Measurements from ENCODE around the gene LLGL2.
"Not testable (repeated sequence)": the region's sequence is repeated elsewhere in the genome, so short reads cannot be mapped to it uniquely, and the experiment has no call there.

LLGL2 gene, protein sequence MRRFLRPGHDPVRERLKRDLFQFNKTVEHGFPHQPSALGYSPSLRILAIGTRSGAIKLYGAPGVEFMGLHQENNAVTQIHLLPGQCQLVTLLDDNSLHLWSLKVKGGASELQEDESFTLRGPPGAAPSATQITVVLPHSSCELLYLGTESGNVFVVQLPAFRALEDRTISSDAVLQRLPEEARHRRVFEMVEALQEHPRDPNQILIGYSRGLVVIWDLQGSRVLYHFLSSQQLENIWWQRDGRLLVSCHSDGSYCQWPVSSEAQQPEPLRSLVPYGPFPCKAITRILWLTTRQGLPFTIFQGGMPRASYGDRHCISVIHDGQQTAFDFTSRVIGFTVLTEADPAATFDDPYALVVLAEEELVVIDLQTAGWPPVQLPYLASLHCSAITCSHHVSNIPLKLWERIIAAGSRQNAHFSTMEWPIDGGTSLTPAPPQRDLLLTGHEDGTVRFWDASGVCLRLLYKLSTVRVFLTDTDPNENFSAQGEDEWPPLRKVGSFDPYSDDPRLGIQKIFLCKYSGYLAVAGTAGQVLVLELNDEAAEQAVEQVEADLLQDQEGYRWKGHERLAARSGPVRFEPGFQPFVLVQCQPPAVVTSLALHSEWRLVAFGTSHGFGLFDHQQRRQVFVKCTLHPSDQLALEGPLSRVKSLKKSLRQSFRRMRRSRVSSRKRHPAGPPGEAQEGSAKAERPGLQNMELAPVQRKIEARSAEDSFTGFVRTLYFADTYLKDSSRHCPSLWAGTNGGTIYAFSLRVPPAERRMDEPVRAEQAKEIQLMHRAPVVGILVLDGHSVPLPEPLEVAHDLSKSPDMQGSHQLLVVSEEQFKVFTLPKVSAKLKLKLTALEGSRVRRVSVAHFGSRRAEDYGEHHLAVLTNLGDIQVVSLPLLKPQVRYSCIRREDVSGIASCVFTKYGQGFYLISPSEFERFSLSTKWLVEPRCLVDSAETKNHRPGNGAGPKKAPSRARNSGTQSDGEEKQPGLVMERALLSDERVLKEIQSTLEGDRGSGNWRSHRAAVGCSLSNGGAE

DNA sequence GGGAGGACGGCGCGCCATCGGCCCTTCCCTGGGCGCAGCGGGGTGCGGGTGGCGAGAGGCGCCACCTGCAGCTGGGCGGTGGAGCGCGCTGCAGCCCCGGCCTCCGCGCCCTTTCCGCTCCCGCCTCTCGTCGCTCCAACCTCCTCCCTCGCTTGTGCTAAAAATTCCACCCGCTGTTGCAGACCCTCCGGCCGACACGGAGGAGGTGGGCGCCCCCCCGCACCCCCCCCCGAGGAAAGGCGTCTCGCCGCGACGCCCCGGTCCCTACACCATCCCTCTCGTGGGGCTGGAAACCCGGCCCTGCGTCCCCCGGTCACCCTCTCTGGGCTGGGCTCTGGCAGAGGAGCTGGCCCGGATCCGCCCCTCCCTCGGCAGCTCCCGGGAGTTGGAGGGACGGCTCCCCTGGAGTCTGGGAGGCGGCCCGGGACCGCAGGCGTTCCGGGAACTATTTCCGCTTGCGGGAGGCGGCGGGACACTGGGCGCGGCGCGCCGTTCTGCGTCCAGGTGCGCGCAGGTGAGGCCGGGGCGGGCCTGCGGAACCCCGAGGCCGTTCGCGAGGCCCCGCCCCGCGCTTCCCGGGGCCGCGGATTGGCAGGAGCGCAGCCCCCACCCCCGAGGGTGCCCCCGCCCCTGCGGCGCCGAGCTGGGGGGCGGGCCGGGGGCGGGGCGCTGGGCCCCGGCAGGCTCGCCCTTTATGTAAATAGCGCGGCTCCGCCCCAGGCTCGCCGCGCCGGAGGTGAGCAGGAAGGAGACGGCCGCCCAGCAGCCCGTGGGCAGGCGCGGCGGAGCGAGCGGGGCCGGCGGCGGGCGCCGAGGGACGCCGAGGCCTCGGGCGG lies at the start of gene LLGL2:
LLGL2 (plus strand) TSS at position 728 of the 836 bp plus-strand sequence. CDS start 17,730 bp downstream, outside the sequence.
- peak; percentile 98 for DNase-seq

DNA sequence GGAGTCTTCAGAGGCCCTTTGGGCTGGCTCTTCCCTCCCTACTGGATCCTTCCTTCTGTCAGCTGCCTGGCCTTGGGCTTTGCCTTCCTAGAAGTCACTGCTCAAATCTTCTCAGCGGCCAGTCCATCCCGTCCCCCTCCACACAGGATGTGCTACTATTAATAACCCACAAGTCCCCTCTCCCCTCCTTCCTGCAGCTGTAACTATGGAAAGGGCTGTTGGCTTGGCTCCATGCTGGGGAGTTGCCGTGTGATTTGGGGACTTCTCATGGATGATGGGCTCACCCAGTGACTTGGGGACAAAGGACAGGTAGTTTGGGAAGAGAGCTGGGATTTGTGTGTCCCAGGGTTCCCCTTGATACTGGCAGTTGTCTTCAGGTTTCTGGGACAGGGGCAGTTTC lies 49.6 kb upstream of the LLGL2 start:
- DNase-seq = no peak

DNA sequence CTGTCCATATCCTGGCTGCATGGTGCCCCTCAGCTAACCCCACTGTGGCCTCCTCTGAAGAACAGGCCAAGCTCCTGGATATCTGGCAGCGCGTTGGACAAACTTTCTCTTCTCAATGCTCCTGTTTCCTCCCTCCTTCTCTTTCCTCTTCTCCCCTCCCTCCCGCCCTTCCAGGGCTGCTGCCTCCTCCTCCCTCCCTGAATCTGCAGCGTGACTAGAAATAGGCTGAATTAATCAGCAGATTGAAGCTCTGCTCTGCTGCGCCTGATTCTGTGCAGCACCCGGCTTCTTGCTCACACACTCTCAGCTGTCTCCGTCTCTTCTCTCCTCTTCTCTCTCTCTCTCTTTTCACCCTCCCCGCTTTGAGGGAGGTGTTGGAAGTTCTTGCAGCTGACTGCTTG lies 49.2 kb upstream of the LLGL2 start:
- no peak for DNase-seq

DNA sequence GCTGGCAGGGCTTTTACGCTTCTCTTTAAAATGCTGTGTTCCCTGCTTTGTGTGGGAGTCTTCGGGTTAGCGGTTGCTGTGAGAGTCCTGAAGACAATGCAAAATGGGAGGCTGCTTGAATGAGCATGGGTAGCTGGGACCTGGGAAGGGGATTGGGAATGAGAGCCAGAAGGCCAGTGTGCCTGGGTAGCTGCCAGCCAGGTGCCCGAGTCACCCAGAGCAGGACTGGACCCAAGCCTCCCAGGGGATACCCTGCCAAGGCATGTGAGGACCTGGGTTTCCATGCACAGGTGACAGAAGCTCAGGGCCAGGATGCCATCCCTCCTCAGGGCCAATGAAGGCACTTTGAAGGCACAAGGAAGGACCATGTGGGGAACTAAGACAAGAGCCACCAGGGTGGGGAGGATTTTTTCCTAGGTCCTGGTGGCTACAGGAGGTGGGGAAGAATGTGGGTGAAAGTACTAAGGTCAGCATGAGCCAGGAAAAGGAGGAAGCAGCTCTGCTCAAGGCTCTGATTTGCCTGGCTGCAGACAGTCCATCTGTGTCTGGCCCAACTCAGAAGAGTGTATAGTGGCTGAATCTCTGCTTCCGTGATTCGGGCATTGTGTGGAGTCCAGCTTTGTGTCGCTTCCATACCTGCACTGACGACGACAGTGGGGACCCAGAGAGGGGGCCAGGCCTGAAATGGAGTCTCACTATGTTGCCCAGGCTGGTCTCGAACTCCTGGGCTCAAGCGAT lies 48.6 kb upstream of the LLGL2 start:
- no peak for DNase-seq

DNA sequence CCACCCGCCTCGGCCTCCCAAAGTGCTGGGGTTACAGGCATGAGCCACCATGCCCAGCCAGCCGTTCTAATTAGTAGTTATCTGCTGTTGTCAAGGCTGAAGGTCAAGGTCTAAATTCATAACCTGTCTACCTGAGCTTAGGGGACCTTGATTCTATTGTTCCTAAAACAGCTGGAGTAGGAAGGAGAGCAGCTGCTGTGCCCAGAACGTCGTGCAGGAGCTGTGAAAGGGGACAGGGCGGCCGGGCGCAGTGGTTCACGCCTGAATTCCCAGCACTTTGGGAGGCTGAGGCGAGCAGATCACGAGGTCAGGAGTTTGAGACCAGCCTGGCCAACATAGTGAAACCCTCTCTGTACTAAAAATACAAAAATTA lies 48.0 kb upstream of the LLGL2 start:
- not testable (repeated sequence) for DNase-seq

DNA sequence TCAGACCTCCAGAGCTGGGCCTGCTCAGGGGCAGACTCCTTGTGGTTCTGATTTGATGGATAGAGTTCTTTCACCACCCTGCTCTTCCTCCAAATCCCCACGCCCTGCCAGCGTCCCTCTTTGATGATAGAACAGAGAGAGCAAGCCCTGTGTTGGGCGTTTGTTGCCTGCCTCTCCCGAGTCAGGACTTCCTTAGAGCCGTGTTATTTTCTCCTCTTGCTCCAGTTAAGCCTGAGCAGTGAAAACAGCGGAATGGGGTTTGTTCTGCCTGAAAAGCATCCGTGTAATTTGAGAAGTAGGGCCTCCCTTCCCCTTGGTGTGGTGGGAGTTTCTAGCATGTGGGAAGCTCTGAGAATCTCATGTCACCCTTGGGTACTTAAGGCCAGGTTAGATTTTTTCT lies 47.0 kb upstream of the LLGL2 start:
- DNase-seq = no peak

DNA sequence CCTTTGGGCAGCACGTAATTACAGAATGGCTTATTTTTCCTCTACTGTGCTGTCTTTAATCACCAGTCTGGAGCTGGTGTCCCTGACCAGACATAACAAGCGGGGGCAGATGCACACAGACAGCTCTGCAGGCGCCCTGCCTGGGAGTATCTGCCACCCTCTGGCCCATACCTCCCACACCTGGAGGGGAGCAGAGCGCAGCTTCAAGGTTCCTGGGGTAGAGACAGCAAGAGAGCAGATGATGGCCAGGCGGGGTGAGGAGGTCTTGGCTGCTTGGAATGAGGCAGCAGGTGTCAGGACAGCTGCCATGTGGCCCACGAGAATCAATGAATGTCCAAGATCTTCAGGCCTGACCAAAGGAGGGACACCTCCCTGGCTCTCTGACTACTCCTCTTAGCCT lies 45.2 kb upstream of the LLGL2 start:
- no peak for DNase-seq

DNA sequence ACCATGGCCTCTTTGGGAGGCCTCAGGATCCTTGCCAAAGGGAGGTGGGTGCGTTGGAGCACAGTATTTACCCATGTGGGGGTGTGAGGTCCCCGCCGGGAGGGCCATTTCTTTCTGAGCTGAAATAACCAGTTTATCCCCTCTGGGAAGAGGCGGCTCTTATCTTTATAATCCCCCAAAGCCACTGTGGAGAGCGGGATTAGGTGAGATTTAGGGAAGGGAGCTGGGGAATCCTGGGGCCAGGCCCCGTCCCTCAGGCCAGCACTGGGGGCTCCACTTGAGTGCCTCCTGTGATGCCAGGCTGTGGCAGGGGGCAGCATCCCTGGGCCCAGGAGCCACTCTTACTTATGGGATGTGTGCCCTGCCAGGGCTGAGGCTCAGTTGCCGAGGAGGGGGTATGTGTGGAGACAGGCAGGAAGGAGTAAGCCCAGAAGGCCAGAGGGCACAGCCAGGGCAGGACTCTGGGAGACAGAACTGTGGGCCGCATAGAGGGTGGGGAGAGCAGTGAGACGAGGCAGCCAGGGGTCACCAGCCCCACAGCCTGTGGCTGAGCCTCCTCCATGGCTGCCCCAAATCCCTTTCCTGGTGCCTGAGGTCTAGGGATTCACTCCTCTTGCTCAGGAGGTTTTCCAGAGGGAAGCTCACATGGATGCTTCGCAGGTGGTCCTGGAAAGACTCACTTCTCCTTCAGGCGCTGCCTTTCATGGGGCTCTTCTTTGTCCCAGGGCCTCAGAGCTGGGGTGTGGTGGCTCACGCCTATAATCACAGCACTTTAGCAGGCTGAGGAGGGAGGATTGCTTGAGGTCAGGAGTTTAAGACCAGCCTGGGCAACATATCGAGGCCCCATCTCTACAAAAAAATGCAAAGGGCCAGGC lies 44.1 kb upstream of the LLGL2 start:
- no peak for DNase-seq

DNA sequence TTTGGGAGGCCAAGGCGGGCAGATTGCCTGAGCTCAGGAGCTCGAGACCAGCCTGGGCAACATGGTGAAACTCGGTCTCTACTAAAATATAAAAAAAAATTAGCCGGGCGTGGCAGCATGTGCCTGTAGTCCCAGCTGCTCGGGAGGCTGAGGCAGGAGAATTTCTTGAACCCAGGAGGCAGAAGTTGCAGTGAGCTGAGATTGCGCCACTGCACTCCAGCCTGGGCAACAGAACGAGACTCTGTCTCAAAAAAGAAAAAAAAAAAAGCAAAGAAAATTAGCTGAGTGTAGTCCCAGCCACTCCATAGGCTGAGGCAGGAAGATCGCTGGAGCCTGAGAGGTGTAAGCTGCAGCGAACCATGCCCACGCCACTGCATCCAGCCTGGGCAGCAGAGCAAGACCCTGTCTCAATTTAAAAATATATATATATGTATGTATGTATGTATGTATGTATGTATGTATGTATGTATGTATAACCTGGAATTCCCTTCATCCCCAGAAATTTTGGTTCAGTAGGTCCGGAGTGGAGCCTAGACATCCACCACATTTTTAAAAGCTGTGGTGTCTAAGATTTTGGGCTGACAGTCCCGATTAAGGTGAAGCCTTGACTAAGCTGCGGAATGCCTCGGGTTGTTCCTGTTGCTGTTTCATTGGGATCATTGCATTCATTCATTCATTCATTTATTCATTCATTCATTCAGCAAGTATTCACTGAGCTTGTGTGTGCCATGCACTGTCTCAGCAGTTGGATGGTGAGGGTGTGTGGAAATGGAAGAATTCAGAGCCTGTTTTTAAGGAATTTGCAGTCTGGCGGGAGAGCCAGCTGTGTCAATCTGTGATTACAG lies 43.2 kb upstream of the LLGL2 start:
- DNase-seq = no peak

DNA sequence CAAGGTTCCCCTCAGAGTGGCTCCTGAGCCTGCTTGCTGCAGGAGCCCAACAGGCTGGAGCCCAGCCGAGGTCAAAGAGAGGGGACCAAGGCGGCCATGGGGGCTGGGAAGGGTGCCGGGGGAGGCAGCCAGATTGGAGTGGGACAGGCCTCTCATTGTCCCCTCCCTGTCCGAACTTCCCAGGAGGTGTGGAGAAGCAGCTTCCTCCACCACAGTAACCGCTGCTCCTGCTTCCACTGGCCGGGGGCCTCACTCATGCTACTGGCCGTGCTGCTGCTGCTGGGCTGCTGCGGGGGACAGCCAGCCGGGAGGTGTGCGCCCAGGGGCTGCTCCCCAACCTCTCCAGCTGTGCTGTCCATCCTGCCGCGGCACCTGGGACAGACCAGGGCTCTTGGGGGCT lies 39.8 kb upstream of the LLGL2 start:
- no peak for DNase-seq

DNA sequence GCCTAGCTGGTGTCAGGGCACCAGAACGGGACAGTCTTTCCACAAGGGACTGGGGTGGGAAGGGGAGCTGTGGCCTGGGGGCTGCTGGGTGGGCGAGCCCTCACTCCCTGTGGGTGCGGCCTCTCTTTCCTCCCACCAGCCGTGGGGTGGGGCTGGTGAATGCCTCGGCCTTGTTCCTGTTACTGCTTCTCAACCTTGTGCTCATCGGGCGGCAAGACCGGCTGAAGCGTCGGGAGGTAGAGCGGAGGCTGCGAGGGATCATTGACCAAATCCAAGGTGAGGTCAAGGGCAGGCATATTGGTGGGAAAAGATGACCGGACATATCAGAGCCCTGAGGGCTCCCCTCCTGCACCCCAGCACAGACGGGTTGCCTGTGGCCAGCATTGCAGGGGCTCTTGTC lies 39.3 kb upstream of the LLGL2 start:
- no peak for DNase-seq

DNA sequence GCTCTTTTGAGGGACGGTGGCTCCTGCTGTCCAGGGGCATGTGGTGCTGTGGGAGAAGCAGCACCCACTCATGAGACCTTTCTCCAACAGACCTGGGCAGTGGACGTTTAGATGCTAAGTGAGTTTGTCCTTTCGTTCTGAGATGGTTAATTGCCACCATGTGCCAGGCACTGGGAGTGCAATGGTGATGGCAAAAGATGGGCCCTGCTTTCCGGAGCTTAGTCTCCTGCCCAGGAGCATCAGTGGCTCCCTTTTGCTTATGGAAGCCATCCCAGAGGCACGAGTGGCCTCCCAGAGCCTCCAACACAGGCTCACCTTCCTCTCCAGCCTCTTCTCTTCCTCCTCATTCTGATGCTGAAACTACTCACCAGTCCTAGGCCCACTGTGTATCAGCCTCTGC lies 38.5 kb upstream of the LLGL2 start:
- DNase-seq = no peak

DNA sequence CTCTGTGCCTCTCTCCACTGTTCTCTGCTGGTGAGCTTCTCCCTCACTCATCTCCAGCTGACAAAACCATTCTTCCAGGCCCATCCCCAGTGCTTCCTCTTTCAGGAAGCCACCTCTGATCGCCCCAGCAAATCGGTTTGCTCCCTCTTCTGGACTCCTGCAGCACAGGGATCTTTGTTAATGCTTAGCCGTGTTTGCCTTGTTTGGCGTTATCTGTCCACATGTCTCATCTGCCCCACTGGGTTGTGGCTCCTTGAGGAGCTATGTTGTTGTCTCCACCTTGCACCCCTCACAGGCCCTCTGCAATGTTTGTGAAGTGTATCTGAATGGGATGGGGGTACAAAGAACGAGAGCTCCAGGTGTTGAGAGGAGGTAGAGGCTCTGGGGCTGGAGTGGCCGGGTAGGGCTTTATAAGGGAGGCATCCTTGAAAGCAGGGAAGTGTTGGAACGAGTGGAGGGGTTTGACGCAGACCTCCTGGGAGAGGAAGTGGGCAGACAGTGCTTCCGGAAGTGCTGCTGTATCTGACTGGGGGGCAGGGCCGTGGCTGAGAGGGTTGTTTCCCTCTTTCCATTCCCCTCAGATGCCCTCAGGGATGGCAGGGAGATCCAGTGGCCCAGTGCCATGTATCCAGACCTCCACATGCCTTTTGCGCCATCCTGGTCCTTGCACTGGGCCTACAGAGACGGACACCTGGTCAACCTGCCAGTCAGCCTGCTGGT lies 38.0 kb upstream of the LLGL2 start:
- DNase-seq = no peak

DNA sequence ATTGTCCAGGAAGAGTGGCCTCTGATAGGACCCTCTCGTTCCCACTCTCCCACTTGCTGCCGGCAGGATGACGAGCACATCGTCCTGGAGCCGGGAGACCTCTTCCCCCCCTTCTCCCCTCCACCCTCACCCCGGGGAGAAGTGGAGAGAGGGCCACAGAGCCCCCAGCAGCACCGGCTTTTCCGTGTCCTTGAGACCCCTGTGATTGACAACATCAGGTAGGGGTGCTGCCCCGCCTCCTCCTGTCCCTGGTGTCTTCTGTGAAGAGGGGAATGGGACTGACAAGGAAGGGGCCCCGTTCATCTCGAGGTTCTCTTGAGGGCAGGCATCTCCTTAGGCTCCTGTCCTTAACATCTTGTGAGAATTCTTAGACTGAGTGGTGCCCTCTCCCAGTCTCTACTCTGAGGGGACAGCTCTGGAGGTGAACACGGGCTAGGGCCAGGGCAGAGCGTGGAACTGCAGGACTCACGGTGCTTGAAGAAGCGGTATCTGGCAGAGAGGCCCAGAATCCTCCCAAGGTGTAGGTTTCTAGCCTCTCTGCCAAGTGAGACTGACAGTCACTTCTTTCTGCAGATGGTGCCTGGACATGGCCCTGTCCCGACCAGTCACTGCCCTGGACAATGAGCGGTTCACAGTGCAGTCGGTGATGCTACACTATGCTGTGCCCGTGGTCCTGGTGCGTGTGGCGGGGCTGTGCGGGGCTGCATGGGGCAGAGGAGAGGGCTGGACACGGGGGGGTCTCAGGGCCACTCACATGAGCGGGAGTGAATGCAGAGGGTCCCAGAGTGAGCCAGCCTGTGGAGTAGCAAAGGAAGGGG lies 36.6 kb upstream of the LLGL2 start:
- no peak for DNase-seq

DNA sequence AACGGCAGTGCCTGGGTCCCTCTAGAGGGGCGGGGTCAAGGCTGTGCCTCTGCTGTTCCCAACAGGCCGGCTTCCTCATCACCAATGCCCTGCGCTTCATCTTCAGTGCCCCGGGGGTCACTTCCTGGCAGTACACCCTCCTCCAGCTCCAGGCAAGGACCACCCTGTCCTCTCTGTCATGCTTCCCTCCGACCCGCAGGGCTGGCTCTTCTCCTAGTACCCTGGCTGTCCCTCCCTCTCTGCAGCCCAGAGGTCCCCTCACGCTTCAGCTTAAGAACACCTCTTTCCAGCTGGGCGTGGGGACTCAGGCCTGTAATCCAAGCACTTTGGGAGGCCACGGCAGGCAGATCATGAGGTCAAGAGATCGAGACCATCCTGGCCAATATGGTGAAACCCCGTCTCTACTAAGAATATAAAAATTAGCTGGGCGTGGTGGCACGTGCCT lies 36.0 kb upstream of the LLGL2 start:
- no peak for DNase-seq

DNA sequence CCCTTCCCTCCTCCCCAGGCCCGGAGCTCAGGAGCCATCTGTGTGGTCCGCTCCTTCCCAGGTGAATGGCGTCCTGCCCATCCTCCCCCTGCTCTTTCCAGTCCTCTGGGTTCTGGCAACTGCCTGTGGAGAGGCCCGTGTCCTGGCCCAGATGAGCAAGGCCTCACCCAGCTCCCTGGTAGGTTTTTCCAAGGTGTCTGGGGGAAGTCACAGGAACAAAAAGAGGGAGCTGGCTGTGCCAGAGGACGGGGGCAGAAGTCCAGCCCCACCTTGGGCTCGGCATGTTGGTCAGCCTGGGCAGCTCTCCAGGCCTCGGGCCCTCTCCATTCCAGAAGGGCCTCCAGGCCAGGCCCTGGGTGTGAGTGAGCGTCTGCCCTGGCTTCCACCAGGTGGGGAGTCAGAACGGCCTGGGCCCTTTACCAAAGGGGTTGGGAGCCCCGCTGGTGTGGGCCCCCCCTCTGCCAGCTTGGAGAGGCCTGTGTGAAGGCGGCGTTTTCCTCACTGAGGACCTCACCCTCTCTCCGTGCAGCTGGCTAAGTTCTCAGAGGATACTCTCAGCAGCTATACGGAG lies 35.2 kb upstream of the LLGL2 start:
- no peak for DNase-seq

DNA sequence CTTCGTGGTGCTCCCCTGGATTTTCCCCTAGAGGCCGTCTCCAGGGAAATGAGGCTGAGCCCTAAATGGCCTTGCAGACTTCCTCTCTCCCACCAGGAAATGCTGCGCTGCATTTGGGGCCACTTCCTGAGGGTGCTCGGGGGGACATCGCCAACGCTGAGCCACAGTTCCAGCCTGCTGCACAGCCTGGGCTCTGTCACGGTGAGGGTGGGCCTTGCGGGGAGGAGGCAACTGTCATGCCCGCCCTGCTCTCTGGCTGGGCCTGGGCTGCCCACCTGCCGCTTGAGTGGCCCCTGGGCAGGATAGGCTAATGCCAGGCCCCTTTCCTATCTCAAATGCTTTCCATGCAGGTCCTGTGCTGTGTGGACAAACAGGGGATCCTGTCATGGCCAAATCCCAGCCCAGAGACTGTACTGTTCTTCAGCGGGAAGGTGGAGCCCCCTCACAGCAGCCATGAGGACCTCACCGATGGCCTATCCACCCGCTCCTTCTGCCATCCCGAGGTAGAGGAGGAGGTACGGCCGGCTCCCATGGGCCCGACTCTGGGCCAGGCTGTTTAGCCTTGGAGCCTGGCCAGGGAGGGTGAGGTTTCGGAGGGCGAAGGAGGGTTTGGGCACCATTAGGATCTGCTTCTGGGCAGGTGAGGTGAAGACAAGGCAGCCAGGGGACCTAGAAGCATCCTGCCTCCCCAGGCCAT lies 34.4 kb upstream of the LLGL2 start:
- no peak for DNase-seq

DNA sequence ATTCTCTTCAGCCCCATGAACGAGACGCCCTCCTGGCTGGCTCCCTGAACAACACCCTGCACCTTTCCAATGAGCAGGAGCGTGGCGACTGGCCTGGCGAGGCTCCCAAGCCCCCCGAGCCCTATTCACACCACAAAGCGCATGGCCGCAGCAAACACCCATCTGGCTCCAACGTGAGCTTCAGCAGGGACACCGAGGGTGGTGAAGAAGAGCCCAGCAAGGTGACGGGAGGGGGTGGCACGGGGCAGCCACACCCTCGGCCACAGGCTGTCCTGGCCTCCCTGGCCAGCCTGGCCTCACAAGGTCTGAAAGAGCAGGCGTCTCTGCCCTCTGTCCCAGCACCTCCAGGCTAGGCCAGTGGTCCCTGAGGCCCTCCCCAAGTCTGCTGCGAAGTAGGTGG lies 33.8 kb upstream of the LLGL2 start:
- DNase-seq = no peak
